Caki2 (cell line): ENCODE measurements around the gene ARPC1B. TPM values are rescaled to one million over a fixed set of nuclear protein-coding genes. Genes with fewer than 3 reads are reported as not detected.
A peak's percentile ranks its signal among the peaks of the same experiment; 100 is the strongest.
"Not testable (repeated sequence)": the region's sequence is repeated elsewhere in the genome, so short reads cannot be mapped to it uniquely, and the experiment has no call there.

Experiments
- DNase-seq: peaks from one replicate; pipeline ENCODE4 v3.0.0-alpha.2; 2015; ENCODE audit warnings: low read depth
- in situ Hi-C: cut with HindIII; loops from 2 replicates; pipeline ENCODE4 v1.10.0; 2016; ENCODE audit warnings: low sequenced_read_pairs, low pct_unique_long_range_greater_than_20kb, mixed read lengths
- total RNA-seq: library from RNA; depleted of rRNA; stranded (reverse); fragments of >200 nt; shearing (Covaris generic); gene quantifications from 2 replicates; pipeline ENCODE4 v1.2.3, GENCODE V29; 2014; ENCODE audit warnings: low replicate concordance

The ARPC1B gene
- total RNA-seq, 1 experiment from 2014 or later = 491 TPM

GRCh38 chr7:99365318-99366141, 9.0 kb upstream of the ARPC1B start:
- peak; percentile 29 for DNase-seq
- in situ Hi-C loops = no loop called here

- in situ Hi-C loops = no loop called here
- no peak for DNase-seq
Observed at GRCh38 chr7:99366646-99367045, 7.9 kb upstream of the ARPC1B start.

- in situ Hi-C loops = no loop called here
- no peak for DNase-seq
Observed at GRCh38 chr7:99368750-99369389, 5.7 kb upstream of the ARPC1B start.

- no peak for DNase-seq
- in situ Hi-C loops = no loop called here
Observed at GRCh38 chr7:99369767-99370391, 4.7 kb upstream of the ARPC1B start.

- in situ Hi-C loops = no loop called here
- DNase-seq = no peak
Observed at GRCh38 chr7:99371376-99371920, 3.1 kb upstream of the ARPC1B start.

GRCh38 chr7:99372275-99373090, 2.0 kb upstream of the ARPC1B start:
- DNase-seq = no peak
- in situ Hi-C loops = no loop called here

GRCh38 chr7:99373091-99374066, 1.2 kb upstream of the ARPC1B start:
- in situ Hi-C loops = no loop called here
- DNase-seq = no peak

GRCh38 chr7:99375070-99375807, 709 bp downstream of the ARPC1B start:
- in situ Hi-C loops = no loop called here
- peak; percentile 86 for DNase-seq

- DNase-seq = peak; percentile 81
- in situ Hi-C loops = no loop called here
Observed at GRCh38 chr7:99379043-99379577, 4.6 kb downstream of the ARPC1B start.

- in situ Hi-C loops = not testable (repeated sequence)
Observed at GRCh38 chr7:99379693-99380031, 5.1 kb downstream of the ARPC1B start.

GRCh38 chr7:99380032-99380822, 5.7 kb downstream of the ARPC1B start:
- DNase-seq = peak; percentile 88
- in situ Hi-C loops = no loop called here

More at GRCh38 chr7:99379693-99380031, 5.1 kb downstream of the ARPC1B start:
- DNase-seq = not testable (repeated sequence)

GRCh38 chr7:99380823-99381663, 6.5 kb downstream of the ARPC1B start:
- peak; percentile 69 for DNase-seq
- in situ Hi-C loops = no loop called here

- in situ Hi-C loops = no loop called here
Observed at GRCh38 chr7:99381664-99382075, 7.1 kb downstream of the ARPC1B start.

GRCh38 chr7:99383203-99383602, 8.7 kb downstream of the ARPC1B start:
- no peak for DNase-seq
- in situ Hi-C loops = no loop called here

More at GRCh38 chr7:99381664-99382075, 7.1 kb downstream of the ARPC1B start:
- DNase-seq = no peak
